RWPE1 (cell line): ENCODE data around the gene HOXA11.

Experiments used
- CTCF ChIA-PET: fragments of 350-600 bp; sonication (Branson Sonifier 250); formaldehyde crosslinking; extraction: SDS; loops from one replicate; lab custom pipeline; 2021; lab: Yijun Ruan, JAX
- POLR2A ChIA-PET: fragments of 400-600 bp; formaldehyde crosslinking; extraction: SDS; loops from one replicate; lab custom pipeline; 2020; ENCODE audit warnings: antibody characterized with exemption; ENCODE audit not compliant: low non-redundant PET; lab: Yijun Ruan, JAX
- DNase-seq: peaks from one replicate; pipeline ENCODE4 v3.0.0; 2012; ENCODE audit warnings: low spot score
- H3K27ac ChIP-seq: fragments of 450-650 bp; 2 replicates; pipeline ENCODE4 v1.5.1; 2017
- CTCF ChIP-seq: fragments of 450-650 bp; conservative IDR thresholded peaks from 2 replicates; pipeline ENCODE4 v1.5.1; 2017; ENCODE audit warnings: low read depth, mild to moderate bottlenecking

HOXA11 gene

DNA sequence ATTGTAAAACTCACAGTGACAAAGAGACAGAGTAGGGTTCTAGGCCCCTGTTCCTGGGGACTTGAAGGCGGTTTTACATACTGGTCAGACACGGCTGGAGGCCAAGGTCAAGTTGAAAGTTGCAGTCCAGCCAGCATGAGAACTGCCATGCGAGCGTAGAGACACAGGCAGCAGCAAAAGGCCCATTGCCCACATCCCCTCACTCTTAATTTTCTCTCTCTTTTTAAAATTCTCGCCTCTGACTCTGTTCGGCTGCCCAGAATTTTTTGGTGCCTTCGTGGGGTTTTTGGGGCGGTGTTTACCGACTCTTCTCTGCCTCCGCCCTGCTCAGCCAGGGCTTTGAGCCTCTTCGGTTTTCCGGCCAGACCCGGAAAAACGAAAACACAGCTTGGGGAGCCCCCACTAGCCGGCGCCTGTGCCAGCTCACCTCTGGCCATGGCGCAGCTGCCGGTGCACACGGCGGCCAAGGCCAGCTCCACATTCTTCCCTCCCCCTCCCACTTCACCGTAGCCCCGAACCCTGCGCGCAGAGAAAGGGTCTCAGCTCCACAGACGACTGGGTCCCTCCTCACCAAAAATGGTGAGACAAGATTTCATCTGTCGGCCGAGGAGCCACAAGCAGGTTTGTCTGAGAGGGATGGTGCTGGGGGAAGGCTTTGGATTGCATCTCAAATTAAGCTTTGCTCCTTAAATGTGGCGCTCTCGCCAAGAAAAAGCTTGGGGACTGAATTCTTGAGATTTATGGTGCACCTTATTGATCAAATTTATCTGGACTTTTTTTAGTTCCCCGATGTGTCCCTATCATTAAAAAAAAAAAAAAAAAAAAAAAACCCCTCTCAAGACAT, 17.2 kb upstream of the HOXA11 start:
- H3K27ac ChIP-seq, result peak overlapping the region; percentile 90
- no peak for TF ChIP-seq CTCF
- DNase-seq, result no peak
- ChIA-PET CTCF (interaction anchor here (1.0 kb wide), 1 partner anchor 818 kb away, joined by 3 read pairs; no protein-coding TSS in a partner anchor), POLR2A (interaction anchor here (0.6 kb wide), 1 partner anchor 539 kb away, joined by 3 read pairs; no protein-coding TSS in a partner anchor)

DNA sequence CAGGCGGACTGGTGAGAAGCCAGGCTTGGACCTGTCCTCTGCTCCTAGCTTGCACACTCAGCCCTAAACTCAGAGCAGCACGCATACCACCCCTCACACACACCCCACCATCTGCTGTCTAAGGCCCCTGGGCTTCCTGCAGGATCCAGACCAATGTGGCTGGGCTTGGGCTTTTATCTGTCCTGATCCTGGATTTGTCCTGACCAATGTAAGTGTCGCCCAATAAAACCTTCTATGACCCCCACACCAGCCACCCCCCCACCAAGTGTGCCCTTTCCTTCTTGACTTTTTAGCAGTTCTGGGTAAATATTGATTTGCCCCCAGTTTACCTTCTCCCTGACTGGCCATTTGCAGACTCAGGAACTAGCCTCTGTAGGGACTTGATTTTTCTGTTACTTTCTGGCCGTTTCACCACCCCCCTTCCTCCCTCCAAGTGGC, 16.6 kb upstream of the HOXA11 start:
- DNase-seq, result no peak
- TF ChIP-seq CTCF, result no peak
- ChIA-PET CTCF (no interaction called here), POLR2A (interaction anchor here (0.6 kb wide), 1 partner anchor 539 kb away, joined by 3 read pairs; no protein-coding TSS in a partner anchor)
- peak overlapping the region; percentile 90 for H3K27ac ChIP-seq

DNA sequence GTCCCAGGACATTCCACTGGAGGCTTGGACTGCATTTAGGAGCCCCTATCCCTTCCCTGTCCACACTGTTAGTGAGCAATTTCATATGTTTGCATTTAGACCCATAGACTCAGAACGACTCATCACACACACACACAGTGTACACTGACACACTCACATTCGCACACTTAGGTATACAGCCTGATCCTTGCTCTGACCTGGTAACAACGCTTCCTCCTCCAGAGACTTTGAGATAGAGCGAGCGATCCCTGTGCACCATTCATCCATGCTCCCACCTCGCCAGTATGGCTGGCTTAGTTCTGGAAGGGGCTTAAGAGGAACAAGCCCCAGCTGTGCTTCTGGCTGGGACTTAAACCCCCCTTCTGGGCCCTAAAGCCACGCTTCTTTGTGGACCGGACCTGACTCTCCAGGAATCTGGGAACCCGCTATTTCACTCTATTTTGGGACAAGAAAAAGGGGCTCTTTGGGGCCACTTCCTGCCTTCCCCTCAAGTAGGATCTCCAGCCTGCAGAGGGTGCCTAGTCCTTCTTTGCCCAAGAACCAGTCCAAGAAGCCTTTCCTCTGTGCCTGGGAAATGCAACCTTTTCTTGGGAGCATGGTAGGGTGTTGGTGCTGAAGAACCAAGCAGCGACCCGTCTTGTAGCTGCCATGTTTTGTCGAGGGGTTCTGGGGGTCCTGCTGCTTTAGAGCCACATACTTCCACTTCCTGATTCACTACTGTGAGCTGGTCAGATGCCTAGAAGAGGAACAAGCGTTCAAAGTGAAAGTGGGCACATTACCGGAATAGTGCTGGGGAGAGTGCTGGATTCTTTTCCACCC, 15.9 kb upstream of the HOXA11 start:
- CTCF ChIA-PET, result interaction anchor here (0.6 to 1.3 kb wide), 3 partner anchors 376 to 720 kb away, joined by 3 read pairs; no protein-coding TSS in a partner anchor
- H3K27ac ChIP-seq, result peak overlapping the region; percentile 90
- TF ChIP-seq CTCF, result no peak; the same call in 1 of the 2 replicates
- no peak for DNase-seq
- POLR2A ChIA-PET, result interaction anchor here (0.6 kb wide), 1 partner anchor 230 kb away, joined by 3 read pairs; no protein-coding TSS in a partner anchor

DNA sequence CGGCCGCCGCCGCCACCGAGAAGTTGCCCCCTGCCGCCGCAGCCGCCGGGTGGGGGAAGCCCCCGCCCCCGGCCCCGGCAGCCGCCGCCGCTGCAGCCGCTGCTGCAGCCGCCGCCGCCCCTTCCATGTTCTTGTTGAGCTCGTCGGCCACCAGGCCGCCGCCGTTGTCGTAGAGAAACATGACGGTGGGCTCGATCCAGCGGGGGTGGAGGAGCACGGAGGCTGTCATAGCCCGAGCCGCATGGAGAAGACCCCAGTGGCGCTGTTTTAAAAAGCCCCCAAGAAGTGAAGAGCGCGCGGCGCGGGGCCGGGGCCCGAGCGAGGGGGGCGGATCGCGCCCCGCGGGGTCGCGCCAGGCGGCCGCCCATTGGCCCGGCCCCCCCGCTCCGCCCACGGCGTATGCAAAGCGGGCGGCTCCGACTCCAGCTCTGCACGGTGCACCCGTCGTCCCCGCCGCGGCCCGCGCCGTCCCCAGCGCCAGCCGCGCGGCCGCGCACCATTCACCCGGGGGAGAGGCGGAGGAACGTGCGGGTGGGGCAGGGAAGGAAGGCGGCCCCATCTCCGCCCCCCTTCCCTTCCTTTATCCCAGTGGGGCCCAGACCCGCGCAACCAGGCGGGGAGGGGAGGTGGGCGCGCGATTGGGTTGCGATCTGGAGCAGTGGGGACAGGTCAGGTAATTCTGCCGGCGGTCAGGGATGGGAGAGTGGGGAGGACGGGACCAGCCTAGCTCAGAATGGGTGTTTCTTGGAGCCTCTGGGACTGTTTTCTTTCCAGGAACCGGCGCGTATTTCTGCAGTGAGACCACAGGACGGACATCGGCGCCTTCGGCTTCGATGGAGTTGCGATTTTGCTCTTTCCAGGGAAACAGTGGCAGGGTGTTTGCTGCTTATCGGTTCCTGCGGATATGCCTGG, 15.1 kb upstream of the HOXA11 start, which contains the start of gene HOXA13:
Gene HOXA13 (minus strand): TSS at position 243 of the 912 bp plus-strand sequence. CDS start 14 bp downstream, at position 229.
- ChIA-PET CTCF (interaction anchor here (0.6 to 1.6 kb wide), 6 partner anchors 376 to 896 kb away, joined by 3 to 4 read pairs (median 3); no protein-coding TSS in a partner anchor), POLR2A (interaction anchor here (0.6 kb wide), 1 partner anchor 231 kb away, joined by 3 read pairs; no protein-coding TSS in a partner anchor)
- DNase-seq, result no peak
- TF ChIP-seq CTCF, result no peak
- peak within 1 kb of the TSS; percentile 90 for H3K27ac ChIP-seq

DNA sequence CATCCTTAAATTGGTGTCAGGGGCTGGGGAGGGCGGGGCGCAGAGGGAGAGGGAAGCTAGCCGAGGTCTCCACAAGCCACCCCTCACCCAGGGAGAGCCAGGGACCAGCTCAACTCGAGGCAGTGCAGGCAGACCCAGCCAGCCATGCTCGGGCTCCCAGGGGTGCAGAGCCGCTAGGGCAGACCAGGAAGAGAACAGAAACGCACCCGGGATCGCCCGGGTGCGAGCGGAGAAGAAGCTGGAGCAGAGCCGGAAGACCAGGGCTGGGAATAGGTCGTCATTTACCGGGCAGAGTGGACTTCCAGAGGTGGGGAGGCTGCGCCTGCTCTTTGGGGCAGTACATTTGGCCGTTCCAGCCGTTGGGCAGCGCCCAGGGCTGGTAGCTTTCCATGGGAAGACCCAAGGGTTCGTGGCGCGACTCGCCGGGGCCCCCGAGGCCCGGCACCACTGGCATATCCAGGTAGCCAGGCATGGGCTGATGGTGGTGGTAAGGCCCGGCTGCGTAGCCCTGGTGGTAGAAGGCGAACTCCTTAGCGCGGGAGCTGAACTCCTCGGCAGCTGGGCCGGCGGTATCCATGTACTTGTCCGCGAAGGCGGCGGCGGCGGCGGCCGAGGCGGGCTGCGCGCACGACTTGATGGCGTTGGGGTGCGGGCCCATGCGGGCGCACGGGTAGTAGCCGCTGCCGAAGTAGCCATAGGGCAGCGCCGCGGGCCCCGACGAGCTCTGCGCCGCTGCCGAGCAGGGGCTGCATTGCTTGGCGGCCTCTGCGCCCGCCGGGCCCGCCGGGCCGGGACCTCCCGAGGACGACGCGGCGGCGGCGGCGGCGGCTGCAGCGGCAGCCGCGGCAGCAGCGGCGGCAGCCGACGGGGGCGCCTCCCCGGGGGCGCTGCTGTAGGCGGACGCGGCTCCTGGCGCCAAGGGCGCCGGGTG, 14.1 kb upstream of the HOXA11 start:
- no peak for DNase-seq
- ChIA-PET CTCF (interaction anchor here (0.7 to 1.6 kb wide), 5 partner anchors 13 to 897 kb away, joined by 3 to 5 read pairs (median 3); no protein-coding TSS in a partner anchor), POLR2A (no interaction called here)
- TF ChIP-seq CTCF, result no peak
- peak overlapping the region; percentile 90 for H3K27ac ChIP-seq
